ENCODE data around the gene MCF2L. TPM values are rescaled to one million over a fixed set of nuclear protein-coding genes. Genes with fewer than 3 reads are reported as not detected.
A peak's percentile ranks its signal among the peaks of the same experiment; 100 is the strongest.
"Not testable (repeated sequence)": the region's sequence is repeated elsewhere in the genome, so short reads cannot be mapped to it uniquely, and the experiment has no call there.

MCF2L gene
- total RNA-seq, 2 donors from 2014 or later = 47.6 to 64.7 TPM

DNA sequence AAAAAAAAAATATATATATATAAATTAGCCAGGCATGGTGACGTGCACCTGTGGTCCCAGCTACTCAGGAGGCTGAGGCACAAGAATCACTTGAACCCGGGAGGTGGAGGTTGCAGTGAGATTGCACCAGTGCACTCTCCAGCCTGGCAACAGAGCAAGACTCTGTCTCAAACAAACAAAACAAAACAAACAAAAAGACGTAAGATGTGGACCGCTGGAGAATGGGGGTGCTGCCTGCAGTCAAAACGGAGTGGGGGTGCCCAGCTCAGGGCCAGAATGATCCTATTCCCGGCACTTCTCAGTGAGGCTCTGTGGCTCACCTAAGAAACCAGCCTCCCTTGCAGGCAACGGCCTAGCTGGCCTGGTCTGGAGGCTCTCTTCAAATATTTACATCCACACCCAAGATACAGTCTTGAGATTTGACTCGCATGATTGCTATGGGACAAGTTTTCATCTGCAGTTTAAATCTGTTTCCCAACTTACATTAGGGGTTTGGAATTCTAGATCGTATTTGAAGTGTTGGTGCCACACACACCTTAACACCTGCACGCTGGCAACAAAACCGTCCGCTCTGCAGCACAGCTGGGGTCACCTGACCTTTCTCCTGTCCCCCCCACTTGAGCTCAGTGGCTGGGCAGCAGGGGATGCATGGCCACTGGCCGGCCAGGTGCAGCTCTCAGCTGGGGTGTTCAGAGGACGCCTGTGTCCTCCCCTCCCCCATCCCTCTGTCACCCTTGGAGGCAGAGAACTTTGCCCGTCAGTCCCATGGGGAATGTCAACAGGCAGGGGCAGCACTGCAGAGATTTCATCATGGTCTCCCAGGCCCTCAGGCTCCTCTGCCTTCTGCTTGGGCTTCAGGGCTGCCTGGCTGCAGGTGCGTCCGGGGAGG is 136.3 kb downstream of the MCF2L start, which contains the start of gene F7:
F7 (plus strand) TSS at position 760 of the 889 bp plus-strand sequence; CDS start at position 811, 51 bp downstream.
- intact Hi-C loops (cut with DNase I) = no loop called here
- Histone ChIP-seq H3K4me1 (replicated peaks) (no peaks in the 10 kb centered on the region), H3K9me3 (no peaks in the 10 kb centered on the region), H3K27ac (peak within 1 kb of the TSS in 1 of 2 donors; percentile 19), H3K4me3 (no peak within 1 kb of the TSS), H3K36me3 (no peaks in the 10 kb centered on the region), H3K27me3 (replicated peaks; ENCODE audit: insufficient read depth) (no peaks in the 10 kb centered on the region)
- no peak for DNase-seq (ENCODE audit: low spot score)
- WGBS = 58% methylated on average over 17 of the region's 17 CpGs
- TF ChIP-seq POLR2AphosphoS5 (IDR thresholded peaks at IDR 0.05) = peak; percentile 23
- no peak for TF ChIP-seq CTCF (IDR thresholded peaks at IDR 0.05)
- no peak for TF ChIP-seq POLR2A (IDR thresholded peaks at IDR 0.05)

DNA sequence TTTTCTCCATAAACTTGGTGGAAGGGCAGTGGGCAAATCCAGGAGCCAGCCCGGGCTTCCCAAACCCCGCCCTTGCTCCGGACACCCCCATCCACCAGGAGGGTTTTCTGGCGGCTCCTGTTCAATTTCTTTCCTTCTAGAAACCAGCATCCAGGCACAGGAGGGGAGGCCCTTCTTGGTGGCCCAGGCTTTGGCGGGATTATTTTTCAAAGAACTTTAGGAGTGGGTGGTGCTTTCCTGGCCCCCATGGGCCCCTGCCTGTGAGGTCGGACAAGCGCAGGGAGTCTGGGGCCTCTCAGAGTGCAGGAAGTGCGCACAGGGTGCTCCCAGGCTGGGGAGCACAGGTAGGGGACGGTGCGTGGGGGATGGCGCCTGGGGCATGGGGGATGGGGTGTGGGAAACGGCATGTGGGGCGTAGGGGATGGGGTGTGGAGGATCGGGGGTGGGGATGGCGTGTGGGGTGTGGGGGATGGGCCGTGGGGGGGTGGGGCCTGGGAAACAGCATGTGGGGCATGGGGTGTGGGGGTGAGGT is 137.0 kb downstream of the MCF2L start:
- Histone ChIP-seq H3K4me1 (replicated peaks) (no peaks in the 10 kb centered on the region), H3K27ac (no peak overlapping the region), H3K36me3 (no peaks in the 10 kb centered on the region), H3K27me3 (replicated peaks; ENCODE audit: insufficient read depth) (peaks cover 2% of the 10 kb centered on the region), H3K9me3 (no peaks in the 10 kb centered on the region), H3K4me3 (no peak overlapping the region)
- intact Hi-C loops (cut with DNase I) = no loop called here
- 57% methylated on average over 15 of the region's 16 CpGs for WGBS
- no peak for DNase-seq (ENCODE audit: low spot score)
- TF ChIP-seq POLR2A (IDR thresholded peaks at IDR 0.05) (no peak), POLR2AphosphoS5 (IDR thresholded peaks at IDR 0.05) (no peak), CTCF (IDR thresholded peaks at IDR 0.05) (no peak)

DNA sequence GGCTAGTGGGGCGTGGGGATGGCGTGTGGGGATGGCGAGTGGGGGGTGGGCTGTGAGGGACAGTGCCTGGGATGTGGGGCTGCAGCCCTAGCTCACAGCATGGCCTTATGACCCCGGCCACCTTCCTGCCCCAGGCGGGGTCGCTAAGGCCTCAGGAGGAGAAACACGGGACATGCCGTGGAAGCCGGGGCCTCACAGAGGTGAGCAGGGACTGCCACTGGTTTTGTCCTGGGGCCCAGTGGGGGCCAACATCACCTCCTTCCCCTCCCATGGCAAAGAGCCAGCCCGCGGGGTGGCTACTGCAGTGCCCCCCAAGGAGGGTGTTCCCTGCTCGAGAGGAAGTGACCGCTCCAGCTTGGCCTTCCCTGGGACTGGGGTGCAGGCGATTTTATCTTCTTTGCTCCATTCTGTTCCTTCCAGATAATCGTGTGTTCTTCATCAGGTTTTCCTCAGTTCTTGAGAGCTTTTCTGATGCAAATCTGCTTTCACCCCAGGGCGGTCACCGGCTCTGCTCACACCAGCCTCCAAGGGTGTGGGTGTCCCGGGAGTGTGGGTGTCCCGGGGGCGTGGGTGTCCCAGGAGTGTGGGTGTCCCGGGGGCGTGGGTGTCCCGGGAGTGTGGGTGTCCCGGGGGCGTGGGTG is 137.8 kb downstream of the MCF2L start:
- Histone ChIP-seq H3K27ac (no peak overlapping the region), H3K4me1 (replicated peaks) (no peaks in the 10 kb centered on the region), H3K27me3 (replicated peaks; ENCODE audit: insufficient read depth) (peaks cover 2% of the 10 kb centered on the region), H3K9me3 (no peaks in the 10 kb centered on the region), H3K4me3 (no peak overlapping the region), H3K36me3 (no peaks in the 10 kb centered on the region)
- WGBS = 85% methylated on average over 23 of the region's 25 CpGs
- intact Hi-C loops (cut with DNase I) = no loop called here
- TF ChIP-seq POLR2AphosphoS5 (IDR thresholded peaks at IDR 0.05) = no peak
- TF ChIP-seq CTCF (IDR thresholded peaks at IDR 0.05) = no peak
- no peak for TF ChIP-seq POLR2A (IDR thresholded peaks at IDR 0.05)
- no peak for DNase-seq (ENCODE audit: low spot score)

DNA sequence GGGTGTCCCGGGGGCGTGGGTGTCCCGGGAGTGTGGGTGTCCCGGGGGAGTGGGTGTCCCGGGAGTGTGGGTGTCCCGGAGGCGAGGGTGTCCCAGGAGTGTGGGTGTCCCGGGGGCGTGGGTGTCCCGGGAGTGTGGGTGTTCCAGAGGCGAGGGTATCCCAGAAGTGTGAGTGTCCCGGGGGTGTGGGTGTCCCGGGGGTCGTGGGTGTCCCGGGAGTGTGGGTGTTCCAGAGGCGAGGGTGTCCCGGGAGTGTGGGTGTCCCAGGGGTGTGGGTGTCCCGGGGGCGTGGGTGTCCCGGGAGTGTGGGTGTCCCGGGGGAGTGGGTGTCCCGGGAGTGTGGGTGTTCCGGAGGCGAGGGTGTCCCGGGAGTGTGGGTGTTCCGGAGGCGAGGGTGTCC is 139.5 kb downstream of the MCF2L start:
- H3K27ac ChIP-seq; H3K36me3 ChIP-seq; H3K4me1 ChIP-seq (replicated peaks); H3K4me3 ChIP-seq; H3K9me3 ChIP-seq; H3K27me3 ChIP-seq (replicated peaks; ENCODE audit: insufficient read depth); DNase-seq (ENCODE audit: low spot score); intact Hi-C loops (cut with DNase I): not testable (repeated sequence)
- 97% methylated on average over 26 of the region's 27 CpGs for WGBS

DNA sequence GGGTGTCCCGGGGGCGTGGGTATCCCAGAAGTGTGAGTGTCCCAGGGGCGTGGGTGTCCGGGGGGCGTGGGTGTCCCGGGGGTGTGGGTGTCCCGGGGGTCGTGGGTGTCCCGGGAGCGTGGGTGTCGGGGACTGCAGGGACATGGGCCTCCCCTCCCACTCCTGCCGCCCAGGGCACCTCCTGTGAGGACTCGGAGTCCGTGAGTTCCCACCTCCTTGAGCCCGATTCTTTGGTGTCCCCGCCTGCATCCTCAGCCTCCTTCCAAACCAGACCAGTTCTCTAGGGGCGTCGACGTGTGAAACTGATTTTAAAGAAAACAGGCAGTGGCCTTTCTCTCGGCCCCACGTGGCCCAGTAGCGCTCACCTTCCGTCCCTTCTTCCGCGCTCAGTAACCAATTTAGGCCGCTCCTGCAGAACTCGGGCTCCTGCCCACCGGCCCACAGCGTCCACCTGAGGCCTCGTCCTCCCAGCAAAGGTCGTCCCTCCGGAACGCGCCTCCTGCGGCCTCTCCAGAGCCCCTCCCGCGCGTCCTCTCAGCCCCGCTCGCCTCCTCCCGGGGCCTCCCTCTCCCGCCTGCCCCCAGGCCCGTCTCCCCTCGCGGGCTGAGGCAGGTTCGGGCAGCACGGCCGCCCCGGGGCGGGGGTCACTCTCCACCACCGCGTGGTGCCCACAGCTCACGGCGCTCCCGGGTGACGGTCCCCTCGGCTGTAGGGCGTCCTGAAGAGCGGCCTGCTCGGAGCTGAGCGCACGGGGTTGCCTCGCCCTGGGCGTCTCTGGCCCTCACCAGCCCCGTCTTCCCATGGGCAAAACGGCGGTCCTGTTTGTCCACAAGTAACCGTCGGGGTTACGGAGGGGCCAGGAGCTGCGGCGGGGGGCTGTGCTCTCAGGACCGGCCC is 140.4 kb downstream of the MCF2L start:
- no peak overlapping the region for H3K4me3 ChIP-seq
- intact Hi-C loops (cut with DNase I) = no loop called here
- H3K27ac ChIP-seq = no peak overlapping the region
- no peak for TF ChIP-seq CTCF (IDR thresholded peaks at IDR 0.05)
- whole genome bisulfite sequencing = 33% methylated on average over 59 of the region's 73 CpGs
- H3K4me1 ChIP-seq (replicated peaks) = no peaks in the 10 kb centered on the region
- no peaks in the 10 kb centered on the region for H3K9me3 ChIP-seq
- no peaks in the 10 kb centered on the region for H3K36me3 ChIP-seq
- no peak for DNase-seq (ENCODE audit: low spot score)
- peaks cover 2% of the 10 kb centered on the region for H3K27me3 ChIP-seq (replicated peaks; ENCODE audit: insufficient read depth)
